GM18861 (cell line): ENCODE results near the gene RXYLT1.
"Not testable (repeated sequence)": the region's sequence is repeated elsewhere in the genome, so short reads cannot be mapped to it uniquely, and the experiment has no call there.

Experiments
- ATAC-seq: cut with Tn5 transposase; IDR thresholded peaks from one replicate; pipeline ENCODE4 v1.9.1; 2021; ENCODE audit not compliant: unreplicated experiment

The RXYLT1 gene, protein sequence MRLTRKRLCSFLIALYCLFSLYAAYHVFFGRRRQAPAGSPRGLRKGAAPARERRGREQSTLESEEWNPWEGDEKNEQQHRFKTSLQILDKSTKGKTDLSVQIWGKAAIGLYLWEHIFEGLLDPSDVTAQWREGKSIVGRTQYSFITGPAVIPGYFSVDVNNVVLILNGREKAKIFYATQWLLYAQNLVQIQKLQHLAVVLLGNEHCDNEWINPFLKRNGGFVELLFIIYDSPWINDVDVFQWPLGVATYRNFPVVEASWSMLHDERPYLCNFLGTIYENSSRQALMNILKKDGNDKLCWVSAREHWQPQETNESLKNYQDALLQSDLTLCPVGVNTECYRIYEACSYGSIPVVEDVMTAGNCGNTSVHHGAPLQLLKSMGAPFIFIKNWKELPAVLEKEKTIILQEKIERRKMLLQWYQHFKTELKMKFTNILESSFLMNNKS

DNA sequence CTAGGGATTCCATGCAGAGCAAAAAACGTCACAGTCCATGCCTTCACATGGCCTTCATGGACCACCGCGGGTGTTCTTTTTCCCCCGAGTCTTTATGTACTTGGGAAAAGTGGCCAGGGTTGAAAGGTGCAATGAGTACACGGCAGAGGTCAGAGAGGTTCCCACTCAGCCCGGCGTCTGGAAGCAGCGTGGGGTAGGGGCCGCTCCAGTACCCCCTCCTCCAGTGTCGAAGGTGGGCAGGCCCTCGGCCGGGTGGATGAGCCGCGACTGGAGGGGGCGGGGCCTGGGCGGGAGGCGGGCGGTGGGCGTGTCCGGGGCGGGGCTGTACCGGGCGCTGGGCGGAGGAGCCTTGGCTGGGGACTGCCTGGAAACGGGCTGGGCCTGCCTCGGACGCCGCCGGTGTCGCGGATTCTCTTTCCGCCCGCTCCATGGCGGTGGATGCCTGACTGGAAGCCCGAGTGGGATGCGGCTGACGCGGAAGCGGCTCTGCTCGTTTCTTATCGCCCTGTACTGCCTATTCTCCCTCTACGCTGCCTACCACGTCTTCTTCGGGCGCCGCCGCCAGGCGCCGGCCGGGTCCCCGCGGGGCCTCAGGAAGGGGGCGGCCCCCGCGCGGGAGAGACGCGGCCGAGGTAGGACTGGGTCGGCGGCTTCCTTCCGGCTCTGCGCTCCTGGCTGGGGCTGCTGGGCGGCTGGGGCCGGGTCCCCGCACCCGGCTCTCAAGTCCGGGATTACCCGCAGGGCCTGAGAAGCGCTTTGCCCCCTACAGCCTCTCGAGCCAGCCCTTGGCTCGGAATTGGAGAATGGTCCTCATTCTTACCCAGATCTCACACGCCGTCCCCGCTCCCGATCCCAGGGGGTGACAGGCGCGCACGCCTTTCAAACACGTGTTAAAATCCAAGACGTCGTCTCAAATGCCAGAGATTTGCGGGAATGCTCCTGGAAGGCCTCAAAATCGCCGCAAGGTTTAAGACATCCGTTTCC lies at the start of gene RXYLT1:
RXYLT1 (plus strand) TSS at position 412 of the 984 bp plus-strand sequence; CDS start at position 464, 52 bp downstream.
- ATAC-seq: peak; percentile 82

- not testable (repeated sequence) for ATAC-seq
Measured at GRCh38 chr12:63732779-63733178, 46.9 kb upstream of the RXYLT1 start.

GRCh38 chr12:63733585-63733984 lies 46.1 kb upstream of the RXYLT1 start:
- ATAC-seq: not testable (repeated sequence)

DNA sequence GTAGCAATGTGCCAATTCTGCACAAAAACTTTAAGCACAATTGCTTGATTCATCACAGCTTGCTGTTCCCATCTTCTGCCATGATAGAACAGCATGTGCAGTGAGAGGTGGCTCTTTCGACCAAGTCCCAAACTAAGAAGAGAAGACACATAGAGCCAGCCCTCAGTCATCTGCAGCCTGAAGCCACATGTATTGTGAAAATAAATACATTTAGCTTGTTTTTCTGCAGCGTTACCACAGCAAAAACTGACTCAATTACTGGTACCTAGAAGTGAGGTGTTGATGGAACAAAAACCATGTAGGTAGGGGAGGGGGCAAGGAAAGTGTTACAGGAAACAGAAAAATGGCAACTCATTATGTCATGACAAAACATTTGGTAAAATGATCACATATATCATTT lies 39.2 kb upstream of the RXYLT1 start:
- not testable (repeated sequence) for ATAC-seq

DNA sequence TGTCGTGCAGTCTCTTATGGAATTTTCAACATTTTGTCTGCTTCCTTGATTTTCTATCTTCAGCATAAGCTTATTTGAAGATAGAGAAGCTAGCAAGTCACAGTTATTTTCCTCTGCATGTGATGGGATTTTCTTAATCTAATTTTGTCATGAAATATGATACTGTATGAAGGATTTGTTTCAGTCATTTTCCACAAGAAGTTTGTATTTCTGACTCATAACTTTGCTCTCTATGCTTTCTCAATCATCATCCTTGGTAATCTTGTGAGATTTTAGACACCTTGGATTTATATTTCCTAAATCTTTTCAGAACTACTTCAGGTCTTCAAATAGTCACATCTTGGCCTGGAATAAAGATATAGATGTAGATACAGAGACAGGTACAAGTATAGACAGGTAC lies 38.3 kb upstream of the RXYLT1 start:
- ATAC-seq: not testable (repeated sequence)

DNA sequence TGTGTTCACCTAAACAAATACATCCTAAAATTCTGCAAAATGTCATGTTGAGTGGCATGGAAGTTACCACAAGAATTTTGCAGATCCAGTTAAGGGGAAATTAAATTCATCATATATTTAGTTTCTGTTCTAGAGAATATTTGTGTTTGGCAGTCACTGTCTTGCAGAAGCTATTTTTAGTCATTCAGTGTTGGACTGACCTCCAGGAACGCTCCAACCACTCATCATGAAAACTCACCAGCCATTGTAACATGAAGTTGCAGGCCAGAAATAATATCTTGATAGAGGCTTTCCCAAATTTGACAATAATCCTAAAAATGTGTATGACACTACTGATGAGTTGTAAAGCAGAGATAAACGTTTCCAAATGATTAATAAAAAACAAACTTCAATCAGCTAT lies 35.6 kb upstream of the RXYLT1 start:
- not testable (repeated sequence) for ATAC-seq

DNA sequence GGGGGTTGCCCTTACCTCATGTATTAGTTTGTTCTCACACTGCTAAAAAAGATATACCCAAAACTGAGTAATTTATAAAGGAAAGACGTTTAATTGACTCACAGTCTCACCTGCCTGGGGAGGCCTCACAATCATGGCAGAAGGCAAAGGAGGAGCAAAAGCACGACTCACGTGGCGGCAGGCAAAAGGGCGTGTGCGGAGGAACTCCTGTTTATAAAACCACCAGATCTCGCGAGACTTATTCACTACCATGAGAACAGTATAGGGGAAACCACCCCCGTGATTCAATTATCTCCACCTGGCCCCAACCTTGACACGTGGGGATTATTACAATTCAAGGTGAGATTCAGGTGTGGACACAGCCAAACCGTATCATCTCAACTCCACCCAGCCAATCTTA lies 33.2 kb upstream of the RXYLT1 start:
- not testable (repeated sequence) for ATAC-seq

DNA sequence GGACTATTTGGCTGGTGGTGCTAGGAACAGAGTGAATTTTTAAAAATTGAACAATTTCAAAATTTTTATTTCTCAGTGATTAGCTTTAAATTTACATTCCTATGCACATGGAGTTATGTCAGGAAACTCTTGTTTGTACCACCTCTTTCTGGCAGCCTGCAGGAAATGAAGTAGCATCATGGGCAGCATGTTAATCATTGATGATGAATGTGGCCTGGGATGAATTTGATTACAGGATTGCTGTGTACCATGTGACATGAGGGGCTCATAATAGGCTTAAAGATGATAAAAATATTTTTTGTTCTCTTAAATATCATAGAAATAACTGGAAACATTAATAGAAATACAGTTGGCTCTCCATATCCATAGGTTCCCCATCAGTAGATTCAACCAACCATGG lies 32.6 kb upstream of the RXYLT1 start:
- not testable (repeated sequence) for ATAC-seq

DNA sequence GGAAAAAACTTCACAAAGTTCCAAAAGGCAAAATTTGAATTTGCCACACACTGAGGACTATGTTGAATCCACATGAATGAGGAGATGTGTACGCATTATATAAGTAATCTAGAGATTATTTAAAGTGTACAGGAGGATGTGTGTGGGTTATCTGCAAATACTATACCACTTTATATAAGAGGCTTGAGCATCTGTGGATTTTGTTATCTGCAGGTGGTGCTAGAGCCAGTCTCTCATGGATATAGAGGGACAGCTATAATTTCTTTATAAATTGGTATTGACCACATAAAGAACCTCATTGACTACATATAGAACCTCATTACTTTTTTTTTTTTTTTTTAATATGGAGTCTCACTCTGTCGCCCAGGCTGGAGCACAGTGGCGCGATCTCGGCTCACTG lies 32.2 kb upstream of the RXYLT1 start:
- ATAC-seq: no peak

DNA sequence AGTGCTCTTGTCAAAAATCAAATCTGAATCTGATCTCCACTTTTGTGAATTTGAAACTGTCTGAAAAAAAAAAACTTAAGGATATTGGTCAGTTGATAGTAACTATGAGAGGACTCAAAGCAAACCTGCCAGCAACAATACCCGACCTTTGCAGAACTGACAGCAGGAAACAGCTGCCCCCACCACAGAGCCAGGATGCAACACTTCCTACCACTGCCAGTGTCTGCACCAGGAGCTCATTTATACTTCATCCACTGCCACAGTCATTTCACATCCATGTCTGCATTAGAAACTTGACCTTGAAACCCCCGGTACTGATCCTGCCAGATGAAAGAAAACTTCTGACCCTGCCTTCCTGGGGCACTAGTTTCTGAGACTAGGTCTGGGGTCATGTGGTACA lies 27.4 kb upstream of the RXYLT1 start:
- peak; percentile 58 for ATAC-seq

DNA sequence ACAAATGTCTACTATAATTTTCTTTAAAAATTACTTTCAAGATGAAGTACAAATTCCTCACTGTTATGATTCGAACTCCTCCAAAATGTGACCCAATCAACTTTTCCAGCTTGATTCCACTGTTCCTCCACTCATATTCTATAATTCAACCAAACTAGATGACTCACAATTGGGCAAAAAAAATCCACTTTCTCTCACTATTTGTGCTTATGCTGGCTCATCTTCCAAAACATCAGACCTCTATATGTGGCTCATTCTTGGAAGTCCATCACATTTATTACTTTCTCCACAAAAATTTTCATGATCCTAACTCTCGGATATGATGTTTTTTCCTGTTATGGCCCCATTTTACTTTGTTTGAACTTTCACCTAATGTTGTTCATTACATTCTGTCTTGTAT lies 26.9 kb upstream of the RXYLT1 start:
- no peak for ATAC-seq

GRCh38 chr12:63753743-63754142 lies 26.0 kb upstream of the RXYLT1 start:
- ATAC-seq: no peak

GRCh38 chr12:63764481-63764880 lies 15.2 kb upstream of the RXYLT1 start:
- no peak for ATAC-seq

DNA sequence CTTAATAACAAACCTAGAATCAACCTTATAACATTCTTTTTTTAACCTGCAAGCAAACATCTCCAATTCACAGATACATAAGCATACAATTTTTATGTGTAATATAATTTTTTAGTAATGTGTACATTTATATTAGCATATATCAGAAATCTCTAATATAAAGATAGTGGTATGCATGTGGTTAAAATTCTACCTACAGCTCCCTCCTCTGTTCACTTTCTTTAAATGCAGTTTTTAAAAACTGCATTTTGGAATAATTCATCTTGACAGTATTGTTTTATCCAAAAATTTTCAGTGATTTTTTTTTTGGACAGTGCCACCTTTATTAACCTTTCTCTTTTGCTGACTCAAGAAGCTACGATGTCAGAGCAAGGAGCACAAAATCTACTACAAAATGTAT lies 13.2 kb upstream of the RXYLT1 start:
- no peak for ATAC-seq

DNA sequence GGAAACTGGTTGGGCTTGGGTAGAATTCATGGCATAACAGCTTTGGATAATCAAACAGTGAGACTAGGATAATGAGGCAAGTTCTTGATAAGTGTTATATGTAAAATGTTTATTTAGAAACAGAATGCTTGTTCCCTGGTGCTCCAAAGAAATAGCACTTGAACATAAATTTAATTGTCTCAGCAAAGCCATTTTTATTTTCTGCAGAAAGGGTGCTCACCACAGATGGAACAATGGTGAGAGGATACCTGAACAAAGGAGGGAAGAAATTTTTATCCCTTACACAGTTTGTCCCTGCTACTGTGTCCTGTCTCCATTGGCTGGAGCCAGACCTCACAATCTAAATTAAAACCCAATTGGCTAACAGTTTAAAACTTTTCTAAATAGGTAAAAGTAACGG lies 9.3 kb upstream of the RXYLT1 start:
- no peak for ATAC-seq

DNA sequence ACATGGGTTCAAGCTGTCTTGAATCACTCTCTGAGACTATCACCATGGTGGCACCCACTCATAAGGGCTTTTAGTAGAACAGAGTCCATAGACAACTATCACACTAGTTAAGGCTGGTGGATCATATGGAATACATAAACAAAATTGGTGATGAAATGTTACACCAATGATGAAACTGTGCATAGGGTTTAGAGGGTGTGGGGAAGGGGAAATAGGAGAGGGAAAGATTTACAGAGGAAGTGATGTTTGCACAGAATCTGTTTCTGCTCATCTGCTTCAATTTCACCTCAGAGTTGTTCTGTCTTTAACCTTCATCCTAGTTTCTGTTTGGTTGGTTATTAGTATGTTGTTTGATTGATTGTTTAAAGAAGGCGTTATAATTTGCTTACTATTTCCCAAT lies 2.4 kb upstream of the RXYLT1 start:
- no peak for ATAC-seq

- no peak for ATAC-seq
Measured at GRCh38 chr12:63782466-63782865, 2.8 kb downstream of the RXYLT1 start.

DNA sequence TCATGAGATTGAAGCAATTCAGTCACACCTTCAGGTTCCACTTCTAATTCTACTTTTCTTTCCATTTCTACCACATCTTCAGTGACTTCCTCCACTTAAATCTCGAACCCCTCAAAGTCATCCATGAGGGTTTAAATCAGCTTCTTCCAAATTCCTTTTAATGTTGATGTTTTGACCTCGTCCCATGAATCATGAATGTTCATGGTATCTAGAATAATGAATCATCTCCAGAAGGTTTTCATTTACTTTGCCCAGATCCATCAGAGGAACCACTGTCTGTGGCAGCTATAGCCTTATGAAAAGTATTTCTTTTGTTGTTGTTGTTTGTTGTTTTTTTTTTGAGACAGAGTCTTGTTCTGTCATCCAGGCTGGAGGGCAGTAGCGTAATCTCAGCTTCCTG lies 7.6 kb downstream of the RXYLT1 start:
- no peak for ATAC-seq

GRCh38 chr12:63790608-63790945 lies 10.9 kb downstream of the RXYLT1 start:
- ATAC-seq: no peak

DNA sequence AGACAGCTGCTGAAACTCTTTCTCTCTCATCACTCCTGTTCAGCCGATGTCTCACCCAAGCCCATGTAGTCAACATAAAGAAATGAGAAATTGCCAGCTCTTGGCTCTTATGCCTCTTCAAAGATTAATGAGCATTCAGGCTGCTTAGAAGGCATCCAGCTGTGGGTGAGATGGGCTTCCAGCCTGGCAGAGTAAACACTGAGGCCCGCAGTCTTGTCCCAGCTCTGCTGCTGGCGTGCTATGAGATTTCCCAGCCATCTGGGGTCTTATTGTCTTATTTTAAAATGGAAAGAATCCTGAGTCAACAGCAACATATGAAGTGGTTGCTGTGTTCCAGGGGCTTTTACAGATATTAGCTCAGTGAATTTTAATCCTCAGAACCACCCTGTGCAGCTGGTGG lies 12.6 kb downstream of the RXYLT1 start:
- no peak for ATAC-seq

DNA sequence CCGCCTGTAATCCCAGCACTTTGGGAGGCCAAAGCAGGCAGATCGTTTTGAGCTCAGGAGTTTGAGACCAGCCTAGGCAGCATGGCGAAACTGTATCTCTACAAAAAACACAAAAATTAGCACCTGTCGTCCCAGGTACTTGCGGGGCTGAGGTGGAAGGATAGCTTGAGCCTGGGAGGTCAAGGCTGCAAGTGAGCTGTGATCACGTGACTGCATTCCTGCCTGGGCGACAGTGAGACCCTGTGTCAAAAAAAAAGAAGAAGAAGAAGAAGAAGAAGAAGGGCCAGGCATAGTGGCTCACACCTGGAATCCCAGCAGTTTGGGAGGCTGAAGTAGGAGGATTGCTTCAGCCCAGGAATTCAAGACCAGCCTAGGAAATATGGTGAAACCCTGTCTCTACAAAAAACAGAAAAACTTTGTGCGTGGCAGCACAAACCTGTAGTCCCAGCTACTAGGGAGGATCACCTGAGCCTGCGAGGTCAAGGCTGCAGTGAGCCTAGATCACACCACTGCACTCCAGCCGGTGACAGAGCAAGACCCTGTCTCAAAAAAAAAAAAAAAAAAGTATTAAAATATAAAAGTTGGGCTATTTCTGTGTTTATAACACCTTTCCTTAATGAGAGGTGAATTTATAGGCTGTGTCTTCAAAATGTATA lies 15.5 kb downstream of the RXYLT1 start:
- no peak for ATAC-seq
